GM21515 (cell line): Measurements from ENCODE around the gene DNAH6.
A peak's percentile ranks its signal among the peaks of the same experiment; 100 is the strongest.

Experiments
- ATAC-seq: cut with Tn5 transposase; IDR thresholded peaks from one replicate; pipeline ENCODE4 v1.9.1; 2021; ENCODE audit not compliant: unreplicated experiment

The DNAH6 gene

DNA sequence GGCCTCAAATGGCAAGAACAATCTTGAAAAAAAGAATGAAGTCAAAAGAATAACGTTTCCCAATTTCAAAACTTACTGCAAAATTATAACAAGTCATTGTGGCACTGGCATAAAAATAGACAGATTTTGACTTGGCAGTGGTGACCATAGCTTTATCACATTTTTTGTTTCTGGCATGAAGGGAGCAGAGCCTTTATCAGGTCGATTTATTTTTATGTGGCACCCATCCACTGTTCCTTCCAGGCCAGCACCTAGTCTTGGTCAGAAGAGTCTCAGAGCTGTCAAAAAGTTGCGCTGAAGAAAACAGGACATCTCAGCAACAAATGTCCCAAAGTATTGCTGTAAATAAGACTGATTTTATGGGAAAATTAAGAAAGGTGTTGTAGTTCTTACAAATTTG lies 272.2 kb downstream of the DNAH6 start:
- no peak for ATAC-seq

DNA sequence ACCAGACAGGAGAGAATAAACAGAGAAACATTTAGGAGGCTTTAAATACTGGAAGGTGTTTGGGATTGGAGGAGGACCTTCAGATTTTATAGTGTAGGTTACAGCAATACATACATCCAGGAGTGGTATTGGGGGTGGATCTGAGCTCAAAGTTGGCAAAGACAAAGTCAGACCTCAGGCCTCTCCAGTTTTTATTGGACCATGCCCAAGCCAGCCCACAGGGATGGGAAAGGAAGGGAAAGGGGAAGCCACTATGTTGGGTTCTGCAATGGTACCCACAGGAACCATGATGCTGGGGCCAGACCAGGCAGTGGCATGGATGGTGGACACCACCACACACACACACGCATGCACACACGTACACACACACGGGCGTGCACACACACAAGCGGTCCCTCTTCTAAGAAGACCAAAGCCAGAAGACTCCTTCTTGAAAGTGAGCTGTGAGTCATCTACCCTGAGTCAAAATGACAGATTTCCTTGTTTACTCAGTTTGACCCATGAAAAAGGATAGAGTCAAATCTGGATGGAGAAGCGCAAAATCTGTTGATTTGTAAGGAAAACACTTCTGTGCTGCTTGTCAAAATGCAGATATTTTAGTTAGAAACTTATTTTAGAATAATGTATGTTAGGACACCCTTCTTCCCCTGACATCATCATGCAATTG lies 276.7 kb downstream of the DNAH6 start:
- ATAC-seq: no peak

DNA sequence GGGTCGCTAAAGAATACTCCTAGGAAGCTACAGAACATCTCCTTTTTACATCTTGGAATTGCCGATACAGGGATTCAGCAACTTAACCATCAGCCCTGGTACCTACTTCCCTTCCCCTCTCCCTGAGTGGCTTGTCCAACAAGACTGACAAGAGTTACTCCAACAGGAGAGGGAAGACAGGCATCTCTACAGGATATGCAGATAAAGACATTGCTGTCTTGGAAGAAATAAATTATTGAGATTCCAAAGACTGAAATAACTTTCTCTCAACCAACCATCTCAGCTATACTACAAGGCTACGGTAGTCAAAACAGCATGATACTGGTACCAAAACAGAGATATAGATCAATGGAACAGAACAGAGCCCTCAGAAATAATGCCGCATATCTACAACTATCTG lies 277.3 kb downstream of the DNAH6 start:
- no peak for ATAC-seq

- ATAC-seq: no peak
These were observed 280.5 kb downstream of the DNAH6 start for GRCh38 chr2:84796798-84797197.

GRCh38 chr2:84797271-84797670 lies 281.0 kb downstream of the DNAH6 start:
- ATAC-seq: no peak

GRCh38 chr2:84799772-84800171 lies 283.5 kb downstream of the DNAH6 start:
- peak; percentile 10 for ATAC-seq

GRCh38 chr2:84800194-84800805 lies 284.0 kb downstream of the DNAH6 start:
- peak; percentile 86 for ATAC-seq

DNA sequence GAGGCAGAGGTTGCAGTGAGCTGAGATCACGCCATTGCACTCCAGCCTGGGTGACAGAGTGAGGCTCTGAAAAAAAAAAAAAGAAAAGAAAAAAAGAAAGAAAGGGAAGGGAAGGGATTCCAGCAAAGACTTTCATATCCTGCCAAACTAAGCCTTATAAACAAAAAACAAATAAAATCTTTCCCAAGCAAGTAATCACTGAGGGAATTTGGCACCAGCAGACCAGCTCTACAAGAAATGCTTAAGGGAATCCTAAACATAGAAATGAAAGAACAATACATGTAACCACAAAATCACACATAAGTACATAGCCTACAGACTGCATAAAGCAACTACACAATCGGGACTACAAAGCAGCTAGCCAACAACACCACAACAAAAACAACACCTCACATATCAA lies 285.5 kb downstream of the DNAH6 start:
- ATAC-seq: no peak

DNA sequence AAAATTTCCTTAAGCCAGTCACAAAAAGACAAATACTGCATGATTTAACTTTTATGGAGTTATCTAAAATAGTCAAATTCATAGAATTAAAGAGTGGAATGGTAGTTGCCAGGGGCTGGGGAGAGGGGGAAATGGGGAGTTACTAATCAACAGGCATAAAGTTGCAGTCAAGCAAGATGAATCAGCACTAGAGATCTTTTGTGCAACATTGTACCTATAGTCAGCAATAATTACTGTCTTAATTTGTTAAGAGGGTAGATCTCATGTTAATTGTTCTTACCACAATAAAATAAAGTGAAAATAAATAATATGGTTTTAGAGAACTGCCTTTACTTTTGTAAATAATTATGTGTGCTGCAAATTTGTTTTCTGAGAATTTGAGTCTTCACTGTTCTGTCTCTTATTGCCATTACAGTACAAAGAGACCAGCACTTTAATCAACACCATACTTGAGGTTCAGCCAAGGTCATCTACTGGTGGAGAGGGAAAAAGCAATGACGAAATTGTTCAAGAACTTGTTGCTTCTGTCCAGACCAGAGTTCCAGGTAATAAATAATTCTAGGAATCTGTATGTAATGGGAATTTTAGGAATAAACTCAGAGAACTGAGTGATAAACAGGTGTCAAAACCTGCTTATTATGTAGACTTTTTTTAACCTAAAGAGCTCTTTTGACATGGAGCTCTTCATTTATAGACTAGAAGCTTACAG lies 289.1 kb downstream of the DNAH6 start:
- ATAC-seq: no peak

DNA sequence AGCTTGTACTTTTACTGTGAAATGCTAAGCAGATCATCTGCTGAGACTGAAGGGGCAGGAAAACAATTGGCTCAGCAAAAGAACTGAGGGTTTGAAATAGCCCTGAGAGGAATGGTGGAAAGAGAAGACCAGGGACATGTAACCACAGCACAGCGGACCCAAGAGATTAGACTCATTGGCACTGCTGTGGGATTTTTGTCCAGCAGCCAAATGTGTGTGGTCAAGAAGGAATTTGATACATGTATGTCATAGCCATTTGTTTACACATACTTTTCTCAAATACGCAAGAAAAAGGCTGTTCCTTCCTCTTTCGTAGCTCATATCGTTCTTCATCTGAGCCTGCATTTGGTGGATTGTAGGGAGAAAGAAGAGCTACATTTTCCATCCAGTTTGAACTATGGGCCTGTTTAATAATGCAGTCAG lies 290.8 kb downstream of the DNAH6 start:
- no peak for ATAC-seq

DNA sequence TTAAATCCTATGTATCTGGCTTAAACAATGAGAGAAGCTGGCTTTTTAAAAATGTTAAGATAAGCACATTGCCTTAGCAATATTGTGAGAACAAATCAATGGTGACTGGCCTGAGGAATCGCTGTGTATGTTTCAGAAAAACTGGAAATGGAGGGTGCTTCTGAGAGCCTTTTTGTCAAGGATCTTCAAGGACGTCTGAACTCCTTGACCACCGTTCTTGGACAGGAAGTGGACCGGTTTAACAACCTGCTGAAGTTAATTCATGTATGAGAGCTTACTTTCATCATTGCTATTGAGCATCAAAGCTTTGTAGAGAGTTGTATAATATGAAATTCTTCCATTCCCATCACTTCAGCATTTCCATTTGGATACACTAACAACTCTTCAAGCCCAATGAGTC lies 292.0 kb downstream of the DNAH6 start:
- ATAC-seq: no peak

DNA sequence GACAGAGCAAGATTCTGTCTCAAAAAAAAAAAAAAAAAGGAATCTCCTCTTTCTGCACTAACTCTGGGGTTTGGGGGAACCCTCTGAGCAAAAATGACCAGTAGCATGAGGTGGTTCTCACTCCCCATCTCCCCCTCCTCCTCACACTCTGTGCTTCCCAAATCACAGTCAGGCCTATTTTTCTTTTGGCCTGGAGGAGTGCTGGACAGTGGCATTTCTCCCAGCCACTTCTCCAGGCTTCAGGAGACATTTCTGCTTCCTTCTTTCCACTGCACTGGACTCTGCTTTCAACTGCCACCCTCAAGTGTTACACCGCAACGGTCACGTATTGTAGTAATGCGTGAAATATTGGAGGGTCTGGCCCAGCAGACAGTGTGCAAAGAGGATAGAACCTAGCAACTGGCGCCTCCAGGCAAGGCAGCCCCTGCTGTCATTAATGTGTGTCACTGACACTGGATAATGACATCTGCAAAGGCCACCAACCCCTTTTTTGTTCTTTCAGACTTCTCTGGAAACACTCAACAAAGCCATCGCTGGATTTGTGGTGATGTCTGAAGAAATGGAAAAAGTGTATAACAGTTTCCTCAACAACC lies 295.6 kb downstream of the DNAH6 start:
- ATAC-seq: no peak

DNA sequence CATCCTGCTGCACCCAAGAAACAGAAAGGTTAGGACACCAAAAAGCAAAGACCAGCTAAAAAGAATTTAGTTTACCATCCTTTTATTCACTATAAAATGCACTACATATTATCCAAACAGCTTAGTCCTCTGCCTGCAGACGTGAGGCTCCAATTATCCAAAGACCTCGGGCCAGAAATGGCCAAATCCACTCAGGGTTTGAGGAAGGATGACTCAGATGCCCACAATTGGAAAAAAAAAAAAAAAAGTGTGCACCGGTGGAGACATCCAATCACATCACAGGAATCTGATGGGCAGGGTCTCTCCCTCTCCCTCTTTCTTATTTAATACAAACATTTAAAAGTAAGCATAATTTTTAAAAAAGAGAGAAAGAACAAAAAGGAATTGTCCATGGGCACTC lies 298.8 kb downstream of the DNAH6 start:
- no peak for ATAC-seq

DNA sequence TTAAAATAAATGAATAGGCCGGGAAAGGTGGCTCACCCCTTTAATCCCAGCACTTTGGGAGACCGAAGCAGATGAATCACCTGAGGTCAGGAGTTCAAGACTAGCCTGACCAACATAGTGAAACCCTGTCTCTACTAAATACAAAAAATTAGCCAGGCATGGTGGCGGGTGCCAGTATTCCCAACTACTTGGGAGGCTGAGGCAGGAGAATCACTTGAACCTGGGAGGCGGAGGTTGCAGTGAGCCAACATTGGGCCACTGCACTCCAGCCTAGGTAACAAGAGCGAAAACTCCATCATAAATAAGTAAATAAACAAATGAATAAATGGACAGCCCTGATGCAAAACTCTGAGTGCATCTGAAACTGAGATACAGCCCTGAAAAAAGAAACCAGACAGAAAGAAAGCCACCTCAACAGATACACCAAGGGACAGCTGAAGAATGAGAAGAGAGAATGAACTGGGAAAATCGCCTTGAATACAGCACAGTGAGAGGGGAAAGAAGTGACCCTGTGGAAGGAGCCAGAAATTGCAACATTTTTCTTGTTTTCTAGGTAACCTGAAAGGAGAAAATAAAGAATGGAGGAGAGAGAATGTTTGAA lies 300.2 kb downstream of the DNAH6 start:
- ATAC-seq: peak; percentile 75

DNA sequence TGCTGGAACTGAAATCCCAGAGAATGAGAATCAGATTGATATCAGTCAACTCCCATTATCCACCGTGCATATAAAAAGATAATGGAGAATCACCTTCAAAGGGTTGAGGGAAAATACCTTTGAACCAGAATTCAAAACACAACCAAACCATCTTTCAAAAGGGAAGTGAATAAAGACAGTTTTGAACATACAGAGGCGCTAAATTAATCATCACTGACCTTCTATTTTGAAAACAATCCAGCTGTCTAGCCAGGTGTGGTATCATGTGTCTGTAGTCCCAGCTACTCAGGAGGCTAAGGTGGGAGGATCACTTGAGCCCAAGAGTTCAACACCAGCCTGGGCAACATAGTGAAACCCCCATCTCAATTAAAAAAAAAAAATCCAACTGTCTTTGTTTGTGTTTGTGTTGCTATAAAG lies 300.9 kb downstream of the DNAH6 start:
- ATAC-seq: peak; percentile 91

- no peak for ATAC-seq
These were observed 305.5 kb downstream of the DNAH6 start for GRCh38 chr2:84821806-84822205.

DNA sequence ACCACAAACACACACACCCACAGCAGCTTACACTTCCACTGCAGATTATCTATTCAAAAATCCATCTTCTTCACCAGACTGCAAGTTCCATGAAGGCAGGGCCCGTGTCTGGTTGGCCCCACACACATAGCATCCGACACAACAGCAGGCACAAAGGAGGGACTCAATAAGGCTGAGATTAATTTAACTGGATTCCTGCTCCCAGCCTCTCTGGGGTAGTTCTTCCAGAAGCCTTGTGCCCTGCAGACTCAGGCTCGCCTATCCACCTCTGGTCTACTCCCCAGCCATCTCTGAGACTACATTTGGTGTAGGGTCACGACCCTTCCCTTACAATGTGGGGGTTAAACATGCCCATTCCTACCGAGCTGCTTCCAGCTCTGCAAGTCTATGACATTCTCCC lies 306.9 kb downstream of the DNAH6 start:
- ATAC-seq: no peak

DNA sequence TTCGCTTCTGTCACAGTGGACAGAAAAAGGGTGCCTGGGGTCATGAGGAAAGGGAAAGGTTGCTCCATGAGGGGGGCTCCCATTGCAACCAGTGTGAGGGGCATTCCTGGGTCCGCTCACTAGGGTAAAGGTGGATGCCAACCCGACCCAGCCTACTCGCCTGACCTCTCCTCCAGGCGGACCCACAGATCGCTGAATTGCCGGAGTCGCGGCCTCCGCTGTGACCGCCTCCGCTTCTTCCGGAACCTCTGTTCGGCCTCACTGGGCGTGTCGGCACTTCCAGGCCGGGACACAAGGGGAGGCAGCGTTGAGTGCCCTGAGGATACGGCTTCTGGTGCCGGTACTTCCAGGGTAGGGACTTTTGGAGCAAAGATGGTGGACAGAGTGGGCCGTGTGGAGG lies 307.5 kb downstream of the DNAH6 start:
- ATAC-seq: no peak

- ATAC-seq: no peak
These were observed 311.8 kb downstream of the DNAH6 start for GRCh38 chr2:84827978-84828575.

GRCh38 chr2:84829693-84830092 lies 313.4 kb downstream of the DNAH6 start:
- ATAC-seq: no peak

- no peak for ATAC-seq
These were observed 313.8 kb downstream of the DNAH6 start for GRCh38 chr2:84830095-84830494.
